Activated naive CD8-positive, alpha-beta T cell treated with anti-CD3 and anti-CD28 coated beads, Interleukin-2, amount 10 ng/mL, durations not matched to agents 7 days and 5 days (primary cell): ENCODE measurements around the gene SIPA1L3. TPM values are rescaled to one million over a fixed set of nuclear protein-coding genes. Genes with fewer than 3 reads are reported as not detected.

Source experiments
- ATAC-seq: fragments of 150-1000 bp; cut with Tn5 transposase; one replicate; pipeline ENCODE4 v1.10.0; 2021; ENCODE audit warnings: low read depth, moderate library complexity
- POLR2A ChIA-PET: fragments of 350-600 bp; sonication (Branson Sonifier 250); formaldehyde crosslinking; loops from one replicate; lab custom pipeline; 2021; ENCODE audit warnings: antibody characterized with exemption; lab: Charles Lee
- DNase-seq: peaks from one replicate; pipeline ENCODE4 v3.0.0; 2021
- H3K27ac Mint-ChIP-seq: one replicate; pipeline ENCODE4 v1.8.0; 2022; ENCODE audit warnings: mild to moderate bottlenecking, mixed read lengths
- H3K27me3 Mint-ChIP-seq: one replicate; pipeline ENCODE4 v1.8.0; 2022; ENCODE audit warnings: mild to moderate bottlenecking, moderate library complexity, mixed read lengths
- H3K36me3 Mint-ChIP-seq: one replicate; pipeline ENCODE4 v1.8.0; 2021; ENCODE audit warnings: mild to moderate bottlenecking, mixed read lengths
- H3K4me1 Mint-ChIP-seq: one replicate; pipeline ENCODE4 v1.8.0; 2021; ENCODE audit warnings: mixed read lengths
- H3K4me3 Mint-ChIP-seq: one replicate; pipeline ENCODE4 v1.8.0; 2022; ENCODE audit warnings: mild to moderate bottlenecking, moderate library complexity, mixed read lengths
- H3K9me3 Mint-ChIP-seq: one replicate; pipeline ENCODE4 v1.8.0; 2021; ENCODE audit warnings: mixed read lengths
- total RNA-seq, 2 experiments: library from RNA; stranded (reverse); gene quantifications; one replicate each; pipeline ENCODE4 v1.2.3, GENCODE V29; 2021

The SIPA1L3 gene
- total RNA-seq, 2 experiments from 2014 or later = 20.3 to 24.6 TPM

GRCh38 chr19:38252941-38253691 lies 346.1 kb downstream of the SIPA1L3 start:
- Mint-ChIP-seq H3K27me3 (peaks cover 25% of the 10 kb centered on the region), H3K4me3 (no peak overlapping the region), H3K9me3 (no peaks in the 10 kb centered on the region), H3K4me1 (peaks cover 6% of the 10 kb centered on the region), H3K36me3 (no peaks in the 10 kb centered on the region), H3K27ac (no peak overlapping the region)
- POLR2A ChIA-PET = no interaction called here
- no peak for ATAC-seq
- DNase-seq = no peak

GRCh38 chr19:38253788-38254187 lies 346.8 kb downstream of the SIPA1L3 start:
- Mint-ChIP-seq H3K9me3 (no peaks in the 10 kb centered on the region), H3K36me3 (no peaks in the 10 kb centered on the region), H3K27me3 (peaks cover 27% of the 10 kb centered on the region), H3K4me1 (peaks cover 6% of the 10 kb centered on the region), H3K27ac (no peak overlapping the region), H3K4me3 (no peak overlapping the region)
- DNase-seq = no peak
- POLR2A ChIA-PET = no interaction called here
- ATAC-seq = no peak

GRCh38 chr19:38255383-38256014 lies 348.5 kb downstream of the SIPA1L3 start:
- Mint-ChIP-seq H3K9me3 (no peaks in the 10 kb centered on the region), H3K4me1 (peaks cover 6% of the 10 kb centered on the region), H3K27me3 (peaks cover 27% of the 10 kb centered on the region), H3K4me3 (no peak overlapping the region), H3K36me3 (no peaks in the 10 kb centered on the region), H3K27ac (no peak overlapping the region)
- POLR2A ChIA-PET = interaction anchor here (0.6 kb wide), 1 partner anchor 74 kb away, joined by 3 read pairs; no protein-coding TSS in a partner anchor
- ATAC-seq = no peak
- no peak for DNase-seq

Other genes with a start within 250 kb of the SIPA1L3 start
- 10 to 100 TPM; 10.8 to 12.8 TPM for gene ZNF607, start 187.4 kb upstream of the SIPA1L3 start, total RNA-seq
- gene ZNF573, start 127.6 kb upstream of the SIPA1L3 start, total RNA-seq = 10 to 100 TPM; 13.9 to 14.0 TPM
- not detected for gene WDR87, start 614 bp upstream of the SIPA1L3 start, total RNA-seq